Neural cell (in vitro differentiated cells): ENCODE data around the gene LMAN2.

Source experiments
- EP300 ChIP-seq: fragments of 450-650 bp; conservative IDR thresholded peaks from 2 replicates; pipeline ENCODE4 v1.6.1; 2014; ENCODE audit warnings: antibody characterized with exemption, mild to moderate bottlenecking, moderate library complexity; ENCODE audit not compliant: poor library complexity, severe bottlenecking
- EZH2 ChIP-seq: fragments of 200-600, 300-800 bp; shearing (Covaris generic), sonication (generic); IDR thresholded peaks from 2 replicates; pipeline ENCODE4 v1.6.1; 2014; ENCODE audit warnings: antibody characterized with exemption, low read length, borderline replicate concordance, mild to moderate bottlenecking; ENCODE audit not compliant: insufficient read depth, poor library complexity, severe bottlenecking
- POLR2AphosphoS5 ChIP-seq: IDR thresholded peaks from 2 replicates; pipeline ENCODE4 v1.6.1; 2012
- RAD21 ChIP-seq: fragments of 450-650 bp; conservative IDR thresholded peaks from 2 replicates; pipeline ENCODE4 v1.6.1; 2014; ENCODE audit warnings: antibody characterized with exemption, mild to moderate bottlenecking, moderate library complexity
- TF ChIP-seq, protein P1 (sequence below): fragments of 450-650 bp; IDR thresholded peaks from 2 replicates; pipeline ENCODE4 v1.5.1; 2014; ENCODE audit warnings: antibody characterized with exemption, mild to moderate bottlenecking, moderate library complexity; ENCODE audit not compliant: poor library complexity, severe bottlenecking

DNA sequence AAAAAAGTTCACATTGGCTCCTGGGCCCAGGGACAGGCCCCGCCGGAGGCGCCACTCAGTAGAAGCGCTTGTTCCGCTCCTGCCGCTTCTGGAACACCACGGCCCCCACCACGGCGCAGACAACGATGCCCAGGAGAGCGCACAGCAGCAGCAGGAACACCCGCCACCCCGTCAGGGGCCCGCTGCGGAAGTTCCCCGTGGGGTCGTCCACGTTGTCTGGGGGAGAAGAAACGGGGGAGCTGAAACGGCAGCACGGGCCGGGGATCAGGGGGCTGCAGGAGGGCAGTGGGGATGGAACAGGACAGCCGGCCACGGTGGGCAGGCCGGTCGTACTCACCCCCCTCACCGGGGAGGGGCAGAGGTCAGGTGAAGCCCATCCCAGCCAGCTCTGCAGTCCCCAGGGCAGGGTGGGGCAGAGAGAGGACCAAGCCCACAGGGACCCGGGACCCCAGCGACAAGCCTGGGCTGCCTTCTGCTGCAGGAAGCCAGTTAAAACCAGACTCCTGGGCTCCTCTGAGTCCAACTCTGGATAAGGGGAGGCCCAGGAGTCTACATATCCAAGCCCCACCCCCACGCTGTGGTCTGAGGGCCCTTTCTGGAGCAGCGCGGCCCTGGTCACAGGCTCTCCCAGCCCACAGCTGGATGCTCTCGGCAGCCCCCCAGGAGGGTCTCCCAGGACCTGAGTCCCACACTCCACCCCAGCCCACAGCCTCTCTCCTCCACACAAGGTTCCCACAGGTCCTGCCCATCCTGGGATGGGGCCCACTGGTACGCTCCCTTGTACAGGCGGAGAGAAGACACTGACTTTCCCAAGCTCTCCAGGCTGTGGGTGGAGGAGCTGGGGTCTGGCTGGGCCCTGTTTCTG is 19.2 kb downstream of the LMAN2 start:
- no peak for TF ChIP-seq EZH2
- TF ChIP-seq, protein P1, sequence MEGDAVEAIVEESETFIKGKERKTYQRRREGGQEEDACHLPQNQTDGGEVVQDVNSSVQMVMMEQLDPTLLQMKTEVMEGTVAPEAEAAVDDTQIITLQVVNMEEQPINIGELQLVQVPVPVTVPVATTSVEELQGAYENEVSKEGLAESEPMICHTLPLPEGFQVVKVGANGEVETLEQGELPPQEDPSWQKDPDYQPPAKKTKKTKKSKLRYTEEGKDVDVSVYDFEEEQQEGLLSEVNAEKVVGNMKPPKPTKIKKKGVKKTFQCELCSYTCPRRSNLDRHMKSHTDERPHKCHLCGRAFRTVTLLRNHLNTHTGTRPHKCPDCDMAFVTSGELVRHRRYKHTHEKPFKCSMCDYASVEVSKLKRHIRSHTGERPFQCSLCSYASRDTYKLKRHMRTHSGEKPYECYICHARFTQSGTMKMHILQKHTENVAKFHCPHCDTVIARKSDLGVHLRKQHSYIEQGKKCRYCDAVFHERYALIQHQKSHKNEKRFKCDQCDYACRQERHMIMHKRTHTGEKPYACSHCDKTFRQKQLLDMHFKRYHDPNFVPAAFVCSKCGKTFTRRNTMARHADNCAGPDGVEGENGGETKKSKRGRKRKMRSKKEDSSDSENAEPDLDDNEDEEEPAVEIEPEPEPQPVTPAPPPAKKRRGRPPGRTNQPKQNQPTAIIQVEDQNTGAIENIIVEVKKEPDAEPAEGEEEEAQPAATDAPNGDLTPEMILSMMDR = no peak
- no peak for TF ChIP-seq RAD21
- TF ChIP-seq POLR2AphosphoS5 = no peak
- no peak for TF ChIP-seq EP300
